DOHH2 (cell line): ENCODE results near the gene ZNF48.

Experiments used
- CTCF ChIP-seq: fragments of 200-600 bp; sonication (generic); IDR thresholded peaks from one replicate; pipeline ENCODE4 v1.5.1; 2014; ENCODE audit warnings: antibody characterized with exemption, mild to moderate bottlenecking, low read depth, low read length; ENCODE audit not compliant: poor library complexity, severe bottlenecking
- EZH2phosphoT487 ChIP-seq: fragments of 200-600 bp; sonication (generic); IDR thresholded peaks from 2 replicates; pipeline ENCODE4 v1.6.1; 2017; ENCODE audit warnings: borderline replicate concordance, mild to moderate bottlenecking, antibody characterized with exemption, low read length, moderate library complexity, mixed read lengths

DNA sequence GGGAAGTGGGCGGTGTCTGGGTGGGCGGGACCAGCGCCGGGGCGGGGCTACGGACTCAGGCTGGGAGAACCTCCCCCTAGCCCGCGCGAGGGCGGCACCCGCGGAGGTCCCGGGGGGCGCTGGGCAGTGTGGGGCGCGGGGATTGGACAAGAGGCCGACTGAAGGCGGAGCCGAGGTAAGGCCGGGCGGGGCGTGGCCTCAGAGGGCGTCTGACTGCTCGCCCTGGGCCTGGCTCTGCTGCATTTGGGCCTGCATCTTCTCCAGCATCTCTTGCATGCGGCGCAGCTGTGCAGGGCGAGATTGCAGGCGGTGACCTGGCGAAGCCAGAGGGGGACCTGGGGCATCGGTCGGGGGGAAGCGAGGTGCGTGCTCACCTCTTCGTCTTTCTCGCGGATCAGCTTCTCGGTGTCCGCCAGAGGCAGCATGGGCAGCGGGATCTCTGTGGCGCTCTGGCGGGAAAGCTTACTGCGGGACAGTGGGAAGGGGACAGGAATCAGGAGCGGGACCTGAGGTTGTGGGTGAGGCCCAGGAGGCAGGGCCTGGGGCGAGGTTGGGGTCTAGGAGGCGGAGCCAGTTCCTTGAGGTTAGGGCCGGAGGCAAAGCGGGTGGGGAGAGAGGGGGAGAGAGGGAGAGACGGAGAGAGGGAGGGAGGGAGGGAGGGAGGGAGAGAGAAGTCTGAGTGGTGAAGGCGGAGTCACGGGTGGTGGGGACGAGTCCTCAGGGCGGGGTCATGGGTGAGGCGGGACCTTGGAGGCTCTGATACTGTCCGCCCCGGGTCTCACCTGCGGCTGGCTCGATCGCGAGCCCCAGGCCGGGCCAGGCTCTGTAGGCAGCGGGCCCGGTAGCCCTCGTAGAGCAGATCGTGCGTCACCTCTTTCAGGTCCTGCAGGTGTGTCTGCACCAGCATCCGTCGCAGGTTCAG lies 16.7 kb upstream of the ZNF48 start:
- peak; percentile 14 for TF ChIP-seq CTCF
- no peak for TF ChIP-seq EZH2phosphoT487
